Tibial artery (tissue), 4 donors: ENCODE results near the gene CACNA2D2.

Source experiments
- DNase-seq, 2 donors: peaks; one replicate each; pipeline ENCODE4 v3.0.0-alpha.2; 2019
- H3K27ac ChIP-seq, 2 donors: fragments of 200-600 bp; sonication (generic) in 1 of 2; 1 replicate in 1 of 2; 2 replicates in 1 of 2; pipeline ENCODE4 v1.5.1; 2018 to 2019; ENCODE audit warnings: mild to moderate bottlenecking in 1 of 2
- H3K27me3 ChIP-seq, 2 donors: fragments of 200-600 bp; sonication (generic) in 1 of 2; one replicate each; pipeline versions ENCODE4 v1.5.1 to v1.6.0; 2016 to 2019
- H3K36me3 ChIP-seq, 3 donors: fragments of 200-600 bp; sonication (generic) in 2 of 3; one replicate each; pipeline ENCODE4 v1.5.1; 2016 to 2019; ENCODE audit warnings: mild to moderate bottlenecking in 2 of 3
- H3K4me1 ChIP-seq, 4 donors: fragments of 200-600 bp; sonication (generic) in 2 of 4; 1 replicate in 3 of 4; 2 replicates in 1 of 4; pipeline ENCODE4 v1.5.1; 2016 to 2019
- H3K4me3 ChIP-seq, 2 donors: fragments of 200-600 bp; sonication (generic) in 1 of 2; 1 replicate in 1 of 2; 2 replicates in 1 of 2; pipeline ENCODE4 v1.5.1; 2018 to 2019; ENCODE audit warnings: mild to moderate bottlenecking in 2 of 2
- H3K9me3 ChIP-seq, 3 donors: fragments of 200-600 bp; sonication (generic) in 1 of 3; one replicate each; pipeline ENCODE4 v1.5.1; 2016 to 2019
- intact Hi-C: fragments of 100-400 bp; cut with DNase I; formaldehyde crosslinking; loops from one replicate; pipeline ENCODE4 v1.15.0; 2023; ENCODE audit warnings: low total_unique reads
- TF ChIP-seq, protein P1 (sequence below), 2 experiments: fragments of 200-600 bp in 1 of 2; fragments of 450-650 bp in 1 of 2; IDR thresholded peaks; one replicate each; pipeline ENCODE4 v1.5.1; 2017 to 2019; ENCODE audit warnings: antibody characterized with exemption in 2 of 2, mild to moderate bottlenecking in 1 of 2, moderate library complexity in 1 of 2

The CACNA2D2 gene

GRCh38 chr3:50339485-50340146, 163.8 kb downstream of the CACNA2D2 start:
- Histone ChIP-seq H3K4me3 (peak overlapping the region; percentile 55 to 62), H3K27me3 (no peaks in the 10 kb centered on the region), H3K4me1 (peaks cover 0 to 60% (median 46%) of the 10 kb centered on the region in 4 donors), H3K9me3 (no peaks in the 10 kb centered on the region), H3K27ac (peak overlapping the region; percentile 98 to 99), H3K36me3 (no peaks in the 10 kb centered on the region)
- intact Hi-C loops = loop anchor here (10.0 kb wide), 1 partner anchor 1635 kb away; the partner anchor contains the start of genes ABHD14A and ABHD14B
- TF ChIP-seq, protein P1, sequence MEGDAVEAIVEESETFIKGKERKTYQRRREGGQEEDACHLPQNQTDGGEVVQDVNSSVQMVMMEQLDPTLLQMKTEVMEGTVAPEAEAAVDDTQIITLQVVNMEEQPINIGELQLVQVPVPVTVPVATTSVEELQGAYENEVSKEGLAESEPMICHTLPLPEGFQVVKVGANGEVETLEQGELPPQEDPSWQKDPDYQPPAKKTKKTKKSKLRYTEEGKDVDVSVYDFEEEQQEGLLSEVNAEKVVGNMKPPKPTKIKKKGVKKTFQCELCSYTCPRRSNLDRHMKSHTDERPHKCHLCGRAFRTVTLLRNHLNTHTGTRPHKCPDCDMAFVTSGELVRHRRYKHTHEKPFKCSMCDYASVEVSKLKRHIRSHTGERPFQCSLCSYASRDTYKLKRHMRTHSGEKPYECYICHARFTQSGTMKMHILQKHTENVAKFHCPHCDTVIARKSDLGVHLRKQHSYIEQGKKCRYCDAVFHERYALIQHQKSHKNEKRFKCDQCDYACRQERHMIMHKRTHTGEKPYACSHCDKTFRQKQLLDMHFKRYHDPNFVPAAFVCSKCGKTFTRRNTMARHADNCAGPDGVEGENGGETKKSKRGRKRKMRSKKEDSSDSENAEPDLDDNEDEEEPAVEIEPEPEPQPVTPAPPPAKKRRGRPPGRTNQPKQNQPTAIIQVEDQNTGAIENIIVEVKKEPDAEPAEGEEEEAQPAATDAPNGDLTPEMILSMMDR (IDR thresholded peaks at IDR 0.05) = no peak
- no peak for DNase-seq

DNA sequence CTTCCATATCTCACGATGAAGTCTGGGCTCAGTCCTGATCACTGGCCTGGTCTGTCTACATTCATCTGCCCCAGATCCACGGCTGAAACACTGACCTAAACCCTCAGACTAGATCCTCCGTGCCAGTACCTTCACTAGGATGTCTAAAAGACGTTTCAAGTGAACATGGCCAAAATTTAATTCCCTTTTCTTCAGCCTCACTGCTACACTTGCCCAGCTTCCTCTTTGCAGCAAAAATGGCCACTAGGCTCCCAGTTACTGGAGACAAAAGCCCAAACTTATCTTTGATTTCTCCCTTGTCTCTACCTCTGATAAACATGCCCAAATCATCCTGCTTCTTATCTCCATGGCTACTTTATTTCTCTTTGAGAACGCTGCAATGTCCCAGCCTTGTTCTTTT, 164.5 kb downstream of the CACNA2D2 start:
- Histone ChIP-seq H3K36me3 (no peaks in the 10 kb centered on the region), H3K4me3 (no peak overlapping the region), H3K27ac (peak overlapping the region; percentile 98 to 99), H3K27me3 (no peaks in the 10 kb centered on the region), H3K4me1 (peaks cover 0 to 67% (median 52%) of the 10 kb centered on the region in 4 donors), H3K9me3 (no peaks in the 10 kb centered on the region)
- no peak for DNase-seq
- intact Hi-C loops = no loop called here
- TF ChIP-seq, protein P1 (IDR thresholded peaks at IDR 0.05) = no peak

GRCh38 chr3:50337175-50337861, 166.1 kb downstream of the CACNA2D2 start:
- TF ChIP-seq, protein P1 (IDR thresholded peaks at IDR 0.05) = no peak
- H3K36me3 ChIP-seq = peaks cover 0 to 2% (median under 1%) of the 10 kb centered on the region in 3 donors
- H3K4me1 ChIP-seq = peaks cover 0 to 80% (median 59%) of the 10 kb centered on the region in 4 donors
- DNase-seq = peak; percentile 99 to 100
- intact Hi-C loops = no loop called here
- H3K9me3 ChIP-seq = no peaks in the 10 kb centered on the region
- H3K4me3 ChIP-seq = peak overlapping the region; percentile 87 to 94
- H3K27me3 ChIP-seq = no peaks in the 10 kb centered on the region
- peak overlapping the region; percentile 98 to 99 for H3K27ac ChIP-seq

DNA sequence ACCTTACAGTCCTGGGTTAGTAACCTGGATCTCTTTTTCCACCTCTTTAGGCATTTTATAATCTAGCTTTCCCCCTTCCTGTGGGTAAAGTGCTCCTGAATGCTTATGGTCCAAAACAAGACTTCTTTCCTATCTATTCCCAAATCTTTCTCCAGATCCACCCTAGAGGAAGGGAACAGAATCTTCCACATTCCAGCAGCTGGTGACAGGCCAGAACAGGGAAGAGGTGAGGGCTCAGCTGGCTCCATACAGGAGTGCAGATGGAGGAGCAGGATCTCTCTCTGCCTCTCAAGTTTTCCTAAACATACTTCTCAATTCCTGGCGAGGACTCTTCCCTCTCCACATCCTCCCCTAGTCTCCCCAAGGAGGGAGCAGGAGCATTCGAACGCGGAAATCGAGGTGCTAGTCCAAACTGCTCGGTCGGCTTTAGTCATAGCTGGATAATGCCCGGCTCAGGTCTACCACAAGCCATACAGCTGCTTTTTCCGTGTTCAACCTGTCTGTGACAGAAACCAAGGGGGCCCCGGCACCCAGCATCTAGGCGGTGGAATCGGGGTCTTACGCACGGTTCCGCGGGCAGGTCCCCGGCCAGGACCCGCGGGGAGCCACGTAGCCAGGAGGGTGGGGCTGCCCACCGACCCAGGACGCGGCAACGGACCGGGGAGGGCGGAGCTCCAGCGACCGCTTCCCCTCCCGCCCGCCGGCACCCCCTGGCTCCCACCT, 166.8 kb downstream of the CACNA2D2 start:
- no peaks in the 10 kb centered on the region for H3K9me3 ChIP-seq

More for the DNA sequence above, 166.8 kb downstream of the CACNA2D2 start:
- peaks cover 4 to 9% (median 8%) of the 10 kb centered on the region in 3 donors for H3K36me3 ChIP-seq
- intact Hi-C loops = no loop called here
- no peaks in the 10 kb centered on the region for H3K27me3 ChIP-seq
- peak overlapping the region; percentile 87 to 94 for H3K4me3 ChIP-seq
- no peak for DNase-seq
- H3K4me1 ChIP-seq = peaks cover 0 to 78% (median 58%) of the 10 kb centered on the region in 4 donors
- TF ChIP-seq, protein P1 (IDR thresholded peaks at IDR 0.05) = no peak
- H3K27ac ChIP-seq = peak overlapping the region; percentile 98 to 99
